Eye (tissue), 1 donor: ENCODE measurements around the gene RAB25.
"Not testable (repeated sequence)": the region's sequence is repeated elsewhere in the genome, so short reads cannot be mapped to it uniquely, and the experiment has no call there.

Experiments
- DNase-seq: peaks from one replicate; pipeline ENCODE4 v3.0.0-alpha.2; 2015

The RAB25 gene

DNA sequence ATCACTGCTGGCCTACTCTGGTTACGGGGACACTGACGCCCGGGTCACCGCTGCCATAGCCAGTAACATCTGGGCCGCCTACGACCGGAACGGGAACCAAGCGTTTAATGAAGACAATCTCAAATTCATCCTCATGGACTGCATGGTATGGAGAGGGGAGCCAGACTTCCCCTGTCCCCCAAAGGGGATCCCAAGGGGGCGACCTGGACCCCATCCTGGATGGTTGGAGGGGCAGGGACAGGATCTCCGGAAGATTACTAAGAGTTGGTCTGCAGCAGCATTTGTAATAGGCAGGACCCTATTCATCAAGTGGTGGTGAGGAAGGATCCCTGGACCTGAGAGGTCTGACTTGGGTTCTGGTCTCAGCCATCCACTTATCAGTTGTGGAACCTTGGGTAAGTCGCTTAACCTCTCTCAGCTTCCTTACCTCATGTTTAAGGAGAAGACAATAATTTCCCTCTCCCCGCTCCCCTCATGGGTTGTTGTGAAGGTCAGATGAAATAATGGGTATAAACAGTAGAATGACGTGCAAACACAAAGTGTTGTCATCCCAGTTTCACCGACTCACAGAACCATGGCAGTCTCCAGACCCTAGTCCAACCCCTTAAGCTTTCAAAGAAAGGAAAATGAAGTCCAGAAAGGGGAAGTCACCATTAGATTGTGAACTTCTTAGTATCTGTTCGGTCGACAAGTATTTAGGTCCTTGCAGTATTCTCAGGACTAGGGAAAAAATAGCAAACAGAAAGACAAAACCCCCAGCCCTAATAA, 5.5 kb upstream of the RAB25 start:
- DNase-seq: no peak

DNA sequence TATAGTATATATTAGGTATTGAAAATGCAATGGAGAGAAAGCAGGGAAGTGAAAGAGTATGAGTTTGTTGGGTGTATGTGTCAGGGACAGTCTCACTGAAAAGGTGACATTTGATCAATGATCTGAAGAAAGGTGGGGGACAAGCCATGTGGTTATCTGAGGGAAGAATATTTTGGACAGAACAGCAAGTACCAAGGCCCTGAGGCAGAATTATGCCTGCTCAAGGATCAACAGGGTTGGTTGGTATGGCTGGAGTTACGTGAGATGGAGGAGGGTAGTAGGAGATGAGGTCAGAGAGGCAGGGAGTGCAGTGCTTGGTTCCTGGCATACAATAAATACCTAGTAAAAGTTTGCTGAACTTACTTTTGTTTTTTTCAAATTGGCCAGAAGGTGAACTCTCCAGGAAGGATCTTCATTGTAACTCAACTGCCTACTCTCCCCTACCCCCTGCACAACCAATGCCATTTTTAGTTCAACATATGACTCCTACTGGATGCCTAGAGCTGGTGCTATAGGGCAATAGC, 4.6 kb upstream of the RAB25 start:
- DNase-seq: no peak

DNA sequence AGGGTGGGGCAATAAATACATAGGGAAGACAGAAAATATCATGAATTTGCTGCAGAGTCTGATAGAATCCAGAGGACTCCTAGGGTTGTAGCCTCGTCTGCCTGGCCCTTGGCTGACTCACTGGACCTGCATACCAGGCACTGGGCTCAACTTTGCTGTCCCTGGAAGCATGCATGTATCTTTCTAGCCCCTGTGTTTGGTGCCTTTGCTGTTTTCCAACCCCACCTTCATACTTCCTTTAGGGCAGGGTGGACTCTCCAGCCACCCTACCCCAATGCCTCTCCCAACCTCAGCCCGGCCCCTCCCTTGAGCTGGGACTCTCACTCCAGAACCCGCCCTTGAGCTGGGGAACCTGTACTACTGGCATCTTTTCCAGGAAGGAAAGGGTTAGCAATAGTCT, 1.2 kb downstream of the RAB25 start:
- no peak for DNase-seq

DNA sequence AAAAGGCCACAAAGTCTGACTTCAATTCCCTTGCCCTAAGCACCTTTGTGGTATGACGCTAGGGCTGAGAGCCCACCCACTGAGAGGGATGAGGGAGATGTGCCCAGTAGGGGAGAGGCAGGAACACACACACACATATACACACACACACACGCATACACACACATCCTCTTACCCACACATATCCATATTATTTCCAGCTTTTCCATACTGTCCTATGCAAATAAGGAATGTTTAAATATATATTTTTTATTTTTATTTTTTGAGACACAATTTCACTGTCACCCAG, 3.0 kb downstream of the RAB25 start:
- DNase-seq: no peak

DNA sequence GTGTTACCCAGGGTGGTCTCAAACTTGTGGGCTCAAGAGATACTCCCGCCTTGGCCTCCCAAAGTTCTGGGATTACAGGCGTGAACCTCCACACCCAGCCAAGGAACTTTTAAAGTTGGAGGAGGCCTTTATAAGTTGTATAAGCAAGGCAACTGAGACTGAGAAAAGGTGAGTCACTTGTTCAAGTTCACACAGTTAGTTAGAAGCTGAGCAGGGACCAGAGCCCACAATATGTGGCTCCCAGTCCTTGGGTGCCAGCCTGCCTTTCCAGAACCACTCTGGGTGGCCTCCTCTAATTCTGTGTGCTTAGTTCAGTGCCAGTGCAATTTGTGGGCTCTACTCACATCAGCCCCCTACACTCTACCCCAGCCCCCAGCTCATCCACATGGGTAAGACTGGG, 3.7 kb downstream of the RAB25 start:
- DNase-seq: no peak

DNA sequence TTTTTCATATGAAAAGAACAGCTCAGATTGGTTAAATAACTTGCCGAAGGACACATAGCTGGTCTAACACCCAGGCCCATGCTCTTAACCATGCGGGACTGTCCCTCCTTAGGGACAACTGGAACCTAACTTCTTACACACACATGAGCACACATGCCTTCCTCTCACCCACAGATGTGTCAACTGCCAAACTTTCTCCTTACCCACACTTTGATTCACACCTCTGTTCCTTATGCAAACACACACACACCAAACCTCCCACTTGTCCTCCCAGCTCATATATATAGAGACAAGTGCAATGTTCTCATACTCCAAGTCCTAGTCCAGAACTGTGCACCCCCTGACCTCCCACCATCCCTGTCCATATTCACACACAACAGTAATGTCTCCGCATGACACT, 4.3 kb downstream of the RAB25 start:
- DNase-seq: no peak

DNA sequence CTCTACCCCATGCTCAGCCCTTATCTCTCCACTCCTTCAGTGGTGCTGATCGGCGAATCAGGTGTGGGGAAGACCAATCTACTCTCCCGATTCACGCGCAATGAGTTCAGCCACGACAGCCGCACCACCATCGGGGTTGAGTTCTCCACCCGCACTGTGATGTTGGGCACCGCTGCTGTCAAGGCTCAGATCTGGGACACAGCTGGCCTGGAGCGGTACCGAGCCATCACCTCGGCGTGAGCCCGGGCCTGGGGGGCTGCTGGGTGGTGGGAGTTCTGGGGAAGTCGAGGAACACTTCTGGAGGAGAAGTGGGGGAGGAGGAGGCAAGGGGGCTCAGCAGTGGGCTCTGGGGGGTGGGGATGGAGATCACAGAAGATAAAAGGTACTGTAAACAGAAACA, 4.9 kb downstream of the RAB25 start:
- DNase-seq: no peak

DNA sequence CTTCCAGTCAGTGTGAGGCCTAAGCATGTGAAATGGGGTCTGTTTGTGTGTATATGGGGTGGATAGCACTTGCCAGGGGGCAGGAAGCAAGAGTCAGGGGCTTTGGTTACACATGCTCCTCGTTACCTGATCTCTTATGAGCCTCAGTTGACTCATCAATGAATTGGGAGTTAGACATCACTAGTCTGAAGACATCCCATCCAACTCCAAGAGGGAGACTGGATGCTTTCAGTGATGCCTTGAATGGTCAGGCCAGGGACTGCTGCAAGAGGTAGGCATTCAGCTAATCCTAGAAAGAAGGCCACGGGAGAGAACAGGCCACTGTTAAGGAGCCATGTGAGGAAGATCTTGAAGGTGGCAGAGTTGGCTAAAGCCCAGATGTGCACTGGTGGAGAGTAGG, 6.3 kb downstream of the RAB25 start:
- peak; percentile 7 for DNase-seq

DNA sequence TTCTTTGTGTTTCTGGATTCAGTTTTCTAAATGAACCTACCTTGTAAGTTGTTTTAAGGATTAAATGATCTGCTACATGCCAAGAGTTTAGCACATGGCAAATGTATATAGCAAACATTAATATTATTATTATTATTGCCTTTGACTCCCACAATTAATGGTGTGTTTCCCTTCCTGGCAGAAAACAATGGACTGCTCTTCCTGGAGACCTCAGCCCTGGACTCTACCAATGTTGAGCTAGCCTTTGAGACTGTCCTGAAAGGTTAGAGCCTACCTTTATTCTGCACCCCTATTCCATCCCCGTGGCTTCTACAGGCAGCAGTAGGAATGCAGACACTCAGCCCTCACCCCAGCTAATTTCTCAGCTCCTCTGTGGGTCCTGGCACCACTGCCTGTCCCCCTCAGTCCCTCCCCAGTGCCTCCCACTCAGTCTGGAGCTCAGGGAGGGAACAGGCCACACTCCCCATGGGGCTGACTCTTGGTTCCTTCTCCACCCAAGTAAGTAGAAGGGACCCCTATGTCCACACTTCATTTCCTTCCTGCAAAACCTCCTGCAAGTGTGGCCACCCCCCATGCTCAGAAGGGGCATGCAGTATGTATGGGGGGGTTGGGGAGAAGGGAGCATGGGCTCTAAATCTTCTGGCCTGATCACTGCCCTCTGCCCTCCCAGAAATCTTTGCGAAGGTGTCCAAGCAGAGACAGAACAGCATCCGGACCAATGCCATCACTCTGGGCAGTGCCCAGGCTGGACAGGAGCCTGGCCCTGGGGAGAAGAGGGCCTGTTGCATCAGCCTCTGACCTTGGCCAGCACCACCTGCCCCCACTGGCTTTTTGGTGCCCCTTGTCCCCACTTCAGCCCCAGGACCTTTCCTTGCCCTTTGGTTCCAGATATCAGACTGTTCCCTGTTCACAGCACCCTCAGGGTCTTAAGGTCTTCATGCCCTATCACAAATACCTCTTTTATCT, 8.8 kb downstream of the RAB25 start:
- DNase-seq: peak; percentile 9

DNA sequence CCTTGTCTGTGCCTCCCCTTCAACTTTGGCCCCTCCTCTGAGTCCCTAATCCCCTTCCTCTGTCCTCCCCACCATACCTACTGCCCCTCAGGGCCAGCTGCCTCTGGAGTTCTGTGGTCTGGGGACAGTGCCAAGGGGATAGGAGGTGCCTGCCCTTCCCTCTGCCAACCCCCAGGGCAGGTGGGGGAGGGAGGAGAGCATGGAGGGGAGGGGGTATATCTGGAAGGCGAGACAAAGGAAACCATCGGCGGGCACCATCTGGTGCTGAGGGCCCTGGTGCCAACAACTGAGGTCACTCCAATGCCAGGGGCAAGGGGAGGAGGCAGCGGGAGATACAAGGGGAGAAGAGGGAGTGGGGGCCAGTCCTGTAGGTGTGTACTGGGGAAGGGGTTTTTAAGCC, 9.6 kb downstream of the RAB25 start:
- DNase-seq: peak; percentile 39

DNA sequence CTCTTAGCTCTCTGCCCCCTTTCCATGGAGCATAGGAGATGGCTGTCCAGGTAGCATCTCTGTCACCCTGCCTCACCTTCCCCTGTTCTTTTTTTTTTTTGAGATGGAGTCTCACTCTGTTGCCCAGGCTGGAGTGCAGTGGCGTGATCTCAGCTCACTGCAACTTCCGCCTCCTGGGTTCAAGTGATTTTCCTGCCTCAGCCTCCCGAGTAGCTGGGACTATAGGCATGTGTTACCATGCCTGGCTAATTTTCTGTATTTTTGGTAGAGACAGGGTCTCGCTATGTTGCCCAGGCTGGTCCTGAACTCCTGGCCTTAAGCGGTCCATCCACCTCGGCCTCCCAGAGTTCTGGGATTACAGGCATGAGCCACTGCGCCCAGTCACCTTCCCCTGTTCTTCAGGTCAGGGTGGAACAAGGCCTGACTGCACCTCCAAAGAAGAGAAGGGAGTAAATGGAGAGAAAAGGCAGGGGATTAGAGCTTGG, 10.4 kb downstream of the RAB25 start:
- not testable (repeated sequence) for DNase-seq

DNA sequence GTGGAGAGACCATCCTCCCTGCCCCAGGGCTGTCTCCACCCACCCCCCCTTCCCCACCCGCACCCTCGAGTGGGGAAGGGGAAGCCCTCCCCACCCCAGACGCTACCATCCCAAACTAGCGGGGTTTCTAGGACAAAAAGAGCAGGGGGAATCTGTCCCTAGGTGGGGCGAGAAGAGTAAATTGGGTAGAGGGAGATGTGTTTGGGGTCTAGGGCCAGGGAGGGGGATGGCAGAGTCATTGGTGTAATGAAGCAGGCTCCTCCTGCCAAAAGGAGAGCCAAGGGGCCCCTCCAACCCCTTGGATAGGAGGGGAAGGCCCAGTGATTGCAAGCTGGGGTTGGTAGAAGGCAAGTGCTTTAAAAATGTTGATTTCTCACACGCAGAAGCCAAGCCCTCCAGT, 11.3 kb downstream of the RAB25 start:
- DNase-seq: peak; percentile 16

DNA sequence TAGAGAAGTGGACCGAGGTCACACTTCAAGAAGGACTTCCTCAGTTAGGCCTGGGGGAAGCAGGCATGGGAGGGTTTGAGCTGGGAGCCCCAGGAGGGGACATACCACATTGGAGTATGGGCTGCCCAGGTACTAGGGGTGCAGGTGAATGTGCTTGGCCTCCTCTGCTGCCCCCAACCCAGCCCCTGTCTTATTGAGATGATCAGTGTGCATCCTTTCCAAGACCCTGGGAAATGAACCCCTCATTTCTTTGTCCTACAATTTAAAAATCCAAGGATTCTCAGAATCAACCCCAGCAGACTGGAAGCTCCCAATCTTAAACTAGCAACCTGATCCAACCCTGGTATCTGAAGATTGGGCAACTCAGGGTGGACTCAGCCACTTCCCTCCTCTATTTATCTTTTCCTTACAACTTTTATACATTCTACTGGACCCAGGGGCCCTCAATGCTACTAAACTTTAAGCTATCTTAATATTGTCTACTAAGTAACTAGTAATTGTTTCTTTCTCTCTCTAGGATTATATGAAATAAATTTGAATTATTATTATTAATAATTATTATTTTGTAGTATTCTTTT, 12.2 kb downstream of the RAB25 start:
- DNase-seq: no peak

DNA sequence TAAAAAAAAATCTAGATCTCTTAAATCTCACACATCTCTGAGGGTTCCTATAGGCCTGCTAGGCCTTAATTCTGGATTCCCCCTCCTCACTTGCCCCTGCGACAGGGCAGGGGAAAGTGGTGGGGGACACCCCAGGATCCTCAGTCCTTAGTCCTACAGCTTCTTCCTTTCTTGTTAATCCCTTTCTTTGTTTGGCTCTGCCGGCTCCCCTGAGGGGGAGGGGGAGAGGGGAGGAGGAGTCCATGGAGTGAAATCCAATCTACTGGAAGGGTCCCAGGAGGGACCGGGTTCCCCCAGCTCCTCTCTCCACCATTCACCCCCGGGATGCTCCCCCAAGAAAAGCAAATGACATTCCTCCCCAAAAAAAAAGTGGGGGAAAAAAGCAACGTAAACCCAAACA, 12.8 kb downstream of the RAB25 start:
- DNase-seq: peak; percentile 87

DNA sequence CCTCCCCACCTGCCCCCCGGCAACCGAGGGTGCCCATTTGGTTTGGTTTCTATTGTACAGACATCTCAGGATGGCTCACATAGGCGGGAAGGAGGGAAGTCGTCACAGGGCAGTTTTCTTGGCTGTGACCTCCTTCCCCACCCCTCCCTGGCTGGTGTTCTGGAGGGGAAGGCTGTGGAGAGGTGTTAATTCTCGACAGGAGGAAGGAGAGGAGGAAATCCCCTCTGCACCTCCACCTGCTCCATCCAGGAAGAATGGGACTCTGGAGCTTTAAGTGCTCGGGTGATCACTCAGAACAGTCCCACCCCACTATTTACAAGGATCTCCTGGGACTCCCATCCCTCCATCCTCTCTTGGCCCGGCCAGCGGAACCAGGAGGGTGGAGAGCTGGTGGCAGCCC, 13.7 kb downstream of the RAB25 start:
- DNase-seq: peak; percentile 23

DNA sequence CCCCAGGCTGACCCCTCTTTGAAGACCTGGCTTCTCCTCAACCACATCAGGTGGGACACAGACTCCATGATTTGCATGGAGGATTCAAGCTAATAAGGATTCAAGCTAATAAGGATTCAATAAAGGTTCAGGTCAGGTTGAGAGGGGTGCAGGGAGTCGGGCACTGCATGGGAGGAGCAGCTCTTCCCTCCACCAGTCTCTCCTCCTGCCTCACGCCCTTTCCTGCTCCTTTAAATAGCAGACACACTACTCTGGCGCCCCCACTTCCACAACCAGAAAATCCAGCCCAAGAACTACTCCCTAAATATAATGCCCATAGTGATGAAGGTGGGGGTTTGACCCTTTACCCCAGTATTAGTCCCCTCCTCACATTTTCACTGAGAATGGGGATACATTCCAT, 14.2 kb downstream of the RAB25 start:
- no peak for DNase-seq

DNA sequence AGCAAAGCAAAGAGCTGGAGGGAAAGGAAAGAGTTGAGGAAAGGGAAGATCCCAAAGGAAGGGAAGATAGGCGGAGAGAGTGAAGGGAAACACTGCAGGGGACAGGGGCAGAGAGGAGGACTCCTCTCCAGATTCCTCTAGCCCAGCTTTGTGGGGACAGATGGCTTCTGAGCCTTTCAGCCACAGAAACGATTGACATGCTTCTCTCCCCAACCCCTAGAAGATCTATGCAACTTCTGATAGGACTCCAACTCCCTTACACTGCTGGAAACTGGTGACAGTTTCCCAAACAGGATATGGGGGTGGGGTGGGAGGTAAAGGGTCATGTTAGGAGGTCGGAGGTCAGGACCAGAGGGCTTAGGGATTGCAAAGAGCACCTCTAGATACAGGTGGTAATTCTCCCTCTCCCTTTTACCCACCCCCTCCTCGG, 14.8 kb downstream of the RAB25 start:
- no peak for DNase-seq

DNA sequence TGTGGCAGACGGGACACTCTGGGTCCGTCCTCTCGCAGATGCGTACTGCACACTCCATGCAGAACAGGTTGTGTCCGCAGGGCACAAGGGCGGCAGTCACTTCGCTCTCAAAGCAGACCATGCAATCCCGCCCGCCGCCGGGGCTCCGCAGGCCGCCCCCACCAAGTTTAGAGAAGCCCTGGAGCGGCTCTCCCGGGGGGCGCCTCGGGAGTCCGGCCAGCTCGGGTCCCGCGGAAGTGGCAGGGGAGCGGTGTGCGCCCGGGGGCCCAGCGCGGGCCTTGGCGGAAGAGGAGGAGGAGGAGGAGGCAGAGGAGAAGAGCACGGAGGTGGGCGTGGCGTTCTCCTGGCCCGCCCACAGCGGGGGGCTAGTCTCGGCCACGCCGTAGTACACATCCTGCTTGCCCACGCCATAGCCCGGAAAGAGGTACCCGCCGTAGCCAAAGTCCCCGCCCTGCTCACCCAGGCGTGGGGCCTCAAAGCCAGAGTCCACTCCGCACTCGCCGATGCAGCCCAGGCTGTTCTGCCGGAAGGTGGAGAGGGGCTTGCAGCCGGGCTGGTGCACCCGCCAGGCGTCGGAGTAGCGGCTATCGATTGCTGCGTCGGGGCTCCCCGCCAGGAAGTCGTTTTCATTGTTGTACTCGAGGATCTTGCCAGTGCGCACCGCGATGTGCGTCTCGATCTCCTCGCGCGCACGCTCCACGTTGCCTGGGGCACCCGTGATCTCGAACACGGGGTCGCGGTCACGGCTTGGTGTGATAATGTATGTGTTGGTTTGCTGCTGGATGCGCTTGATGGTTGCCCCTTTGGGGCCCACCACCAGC, 15.9 kb downstream of the RAB25 start:
- DNase-seq: peak; percentile 71

DNA sequence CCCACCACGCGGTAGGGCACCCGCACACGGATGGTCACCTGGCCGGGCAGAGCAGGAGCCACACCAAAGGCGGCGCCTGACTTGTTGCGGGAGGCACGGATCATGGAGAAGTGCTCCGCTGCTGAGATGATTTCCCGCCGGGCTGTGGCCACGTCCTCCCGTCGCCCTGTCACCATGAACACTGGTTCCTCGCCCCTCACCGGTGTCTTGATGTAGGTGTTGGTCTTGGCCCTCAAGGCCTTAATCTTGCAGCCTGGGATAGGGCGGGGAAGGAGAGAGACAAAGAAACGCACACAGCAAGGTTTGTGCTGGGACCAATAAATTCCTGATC, 16.4 kb downstream of the RAB25 start:
- DNase-seq: peak; percentile 51

DNA sequence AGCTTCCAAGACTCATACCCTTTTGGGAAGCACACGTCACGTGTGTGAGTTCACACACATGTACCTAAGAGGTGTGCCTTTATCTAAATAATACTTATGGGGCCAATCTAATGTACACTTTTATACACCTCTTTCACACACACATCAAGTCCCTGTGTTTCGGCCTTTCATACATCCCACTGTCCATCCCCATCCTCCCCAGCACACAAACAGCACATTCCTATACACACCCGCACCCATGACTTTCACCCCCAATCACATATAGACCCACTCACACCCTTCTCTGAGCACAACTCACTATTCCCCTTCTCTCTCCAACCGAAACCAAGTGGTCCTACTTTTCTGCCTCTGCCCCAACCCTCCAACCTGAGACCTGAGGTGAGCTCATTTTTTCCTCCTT, 17.8 kb downstream of the RAB25 start:
- peak; percentile 21 for DNase-seq

DNA sequence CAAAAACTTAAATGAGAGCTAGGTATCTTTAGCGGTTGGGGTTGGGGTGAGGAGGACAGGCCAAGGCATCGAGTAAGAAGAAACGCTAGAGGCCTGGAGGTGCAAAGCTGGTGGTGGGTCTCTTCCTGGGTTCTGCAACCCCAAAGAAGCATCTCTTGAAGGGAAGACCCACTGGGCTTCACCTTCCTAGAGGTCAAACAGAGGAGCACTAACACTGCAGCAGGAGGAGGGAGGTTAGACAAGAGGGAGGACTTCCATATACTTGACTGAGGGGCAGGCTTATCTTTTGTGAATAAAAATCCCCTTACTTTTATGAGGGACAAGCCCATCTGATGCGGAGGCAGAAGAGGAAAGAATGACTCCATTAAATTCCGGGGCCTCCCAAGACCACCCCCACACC, 18.8 kb downstream of the RAB25 start:
- no peak for DNase-seq

DNA sequence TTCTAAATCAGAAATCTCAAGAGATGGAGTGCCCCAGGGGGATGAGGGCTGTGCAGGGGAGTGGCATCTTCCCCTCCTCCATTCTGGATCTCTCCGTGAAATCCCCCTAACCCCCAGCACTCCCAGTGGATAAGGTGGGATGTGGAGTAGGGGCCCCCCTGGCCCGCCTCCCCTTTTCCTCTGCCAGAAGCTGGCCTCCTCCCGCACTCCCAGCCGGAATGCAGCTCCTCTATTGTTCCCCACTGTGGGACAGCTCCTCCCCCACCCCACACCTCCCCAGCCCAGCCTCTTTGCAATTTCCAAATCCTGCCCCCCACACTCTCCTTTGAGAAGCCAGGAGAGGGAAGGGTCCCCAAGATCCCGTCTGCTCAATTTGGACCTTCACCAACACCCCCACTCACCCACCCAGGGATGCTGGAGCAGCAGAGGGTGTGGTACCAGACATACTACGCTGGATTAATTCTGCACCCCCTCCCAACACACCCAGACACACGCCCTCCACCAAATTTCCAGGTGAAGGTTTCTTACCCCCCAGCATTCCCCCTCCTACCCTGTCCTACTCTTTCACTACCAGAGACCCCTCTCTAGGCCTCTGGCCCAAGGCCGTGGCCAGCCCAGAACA, 19.4 kb downstream of the RAB25 start:
- DNase-seq: peak; percentile 47

DNA sequence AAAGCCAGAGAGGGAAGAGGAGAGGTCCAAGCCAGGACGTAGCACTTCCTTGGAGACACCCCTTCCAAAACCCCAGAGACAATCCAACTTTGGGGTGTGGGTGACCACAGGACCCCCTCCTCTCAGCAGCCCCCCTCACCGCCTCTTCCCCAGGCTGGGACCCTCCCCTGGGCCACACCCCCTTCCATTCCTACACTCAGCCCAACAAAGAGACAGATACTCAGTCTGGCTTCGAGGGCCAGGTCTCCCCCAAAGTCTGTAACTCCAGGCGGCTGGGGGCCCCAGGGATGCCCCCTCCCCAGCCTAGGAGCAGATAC, 19.9 kb downstream of the RAB25 start:
- no peak for DNase-seq
